HG03175 (cell line): ENCODE data around the gene IARS2.

Experiments
- ATAC-seq: cut with Tn5 transposase; IDR thresholded peaks from one replicate; pipeline ENCODE4 v1.9.1; 2021; ENCODE audit warnings: mild to moderate bottlenecking, moderate library complexity; ENCODE audit not compliant: unreplicated experiment

Gene IARS2

GRCh38 chr1:220094016-220094911 lies at the start of gene IARS2:
Gene IARS2, plus strand, starts transcription at chr1:220094132. Its CDS starts 85 bp downstream, at chr1:220094217.
- ATAC-seq: peak; percentile 56

GRCh38 chr1:220044678-220045355 lies 49.1 kb upstream of the IARS2 start:
- no peak for ATAC-seq

- no peak for ATAC-seq
Observed at GRCh38 chr1:220045356-220046051, 48.4 kb upstream of the IARS2 start.

- peak; percentile 99 for ATAC-seq
Observed at GRCh38 chr1:220046052-220046930, 47.6 kb upstream of the IARS2 start, which contains the start of gene EPRS1. Gene EPRS1, minus strand, starts transcription at chr1:220046505. Its CDS starts 117 bp downstream, at chr1:220046388.

GRCh38 chr1:220056374-220056773 lies 37.6 kb upstream of the IARS2 start:
- ATAC-seq: no peak

- ATAC-seq: no peak
Observed at GRCh38 chr1:220060876-220061275, 33.1 kb upstream of the IARS2 start.

- ATAC-seq: no peak
Observed at GRCh38 chr1:220062629-220063028, 31.3 kb upstream of the IARS2 start.

- no peak for ATAC-seq
Observed at GRCh38 chr1:220067269-220068204, 26.4 kb upstream of the IARS2 start.

- ATAC-seq: no peak
Observed at GRCh38 chr1:220076861-220077762, 16.8 kb upstream of the IARS2 start.

GRCh38 chr1:220077887-220078286 lies 16.0 kb upstream of the IARS2 start:
- ATAC-seq: no peak

- ATAC-seq: no peak
Observed at GRCh38 chr1:220084460-220084859, 9.5 kb upstream of the IARS2 start.

- ATAC-seq: peak; percentile 56
Observed at GRCh38 chr1:220086261-220086686, 7.7 kb upstream of the IARS2 start.

GRCh38 chr1:220089650-220090556 lies 4.0 kb upstream of the IARS2 start, which contains the start of gene BPNT1:
Gene BPNT1, minus strand, starts transcription at chr1:220089788. Its CDS starts 9,942 bp downstream, at chr1:220079846.
- ATAC-seq: peak; percentile 56

GRCh38 chr1:220092694-220093093 lies 1.2 kb upstream of the IARS2 start:
- ATAC-seq: no peak

- peak; percentile 6 for ATAC-seq
Observed at GRCh38 chr1:220093361-220094015, 444 bp upstream of the IARS2 start.

- no peak for ATAC-seq
Observed at GRCh38 chr1:220099826-220100225, 5.9 kb downstream of the IARS2 start.
